Retinal pigment epithelial cell (primary cell): ENCODE measurements around the gene XKR7.

Experiments used
- DNase-seq: peaks from one replicate; pipeline ENCODE4 v3.0.0-alpha.2; 2010; ENCODE audit warnings: low read depth
- H3K4me3 ChIP-seq: 2 replicates; pipeline ENCODE4 v1.5.1; 2011; ENCODE audit warnings: mild to moderate bottlenecking, low read length, control low read depth, moderate library complexity
- TF ChIP-seq, protein P1 (sequence below): conservative IDR thresholded peaks from 2 replicates; pipeline ENCODE4 v1.5.1; 2011; ENCODE audit warnings: low read depth, low read length, control low read depth, inconsistent platforms

XKR7 gene

DNA sequence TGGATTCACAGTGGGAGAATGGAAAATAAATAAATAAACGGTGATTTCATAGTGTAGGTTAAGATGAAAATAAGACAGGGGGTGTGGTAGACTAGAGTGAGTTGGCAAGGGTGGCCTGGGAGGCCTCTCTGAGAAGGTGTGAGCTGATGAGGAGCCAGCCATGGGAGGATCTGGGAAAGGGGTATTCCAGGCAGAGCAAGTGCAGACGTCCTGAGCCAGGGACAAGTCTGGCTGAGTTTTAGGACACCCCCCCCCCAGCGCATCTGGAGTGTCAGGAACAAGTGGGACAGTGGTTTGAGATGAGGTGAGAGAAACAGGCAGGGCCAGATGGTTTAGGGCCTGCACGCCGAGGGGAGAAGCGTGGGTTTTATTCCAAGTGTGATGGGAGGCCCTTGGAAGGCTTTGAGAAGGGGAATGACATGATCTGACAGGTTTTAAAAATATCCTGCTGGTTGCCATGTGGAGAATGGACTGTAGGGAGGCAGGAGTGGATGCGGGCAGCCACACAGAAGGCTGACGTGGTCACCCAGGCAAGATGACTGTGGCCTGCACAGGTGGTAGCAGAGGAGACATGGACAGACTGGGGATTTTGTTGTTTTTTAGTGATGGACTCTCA lies 21.2 kb downstream of the XKR7 start:
- TF ChIP-seq, protein P1, sequence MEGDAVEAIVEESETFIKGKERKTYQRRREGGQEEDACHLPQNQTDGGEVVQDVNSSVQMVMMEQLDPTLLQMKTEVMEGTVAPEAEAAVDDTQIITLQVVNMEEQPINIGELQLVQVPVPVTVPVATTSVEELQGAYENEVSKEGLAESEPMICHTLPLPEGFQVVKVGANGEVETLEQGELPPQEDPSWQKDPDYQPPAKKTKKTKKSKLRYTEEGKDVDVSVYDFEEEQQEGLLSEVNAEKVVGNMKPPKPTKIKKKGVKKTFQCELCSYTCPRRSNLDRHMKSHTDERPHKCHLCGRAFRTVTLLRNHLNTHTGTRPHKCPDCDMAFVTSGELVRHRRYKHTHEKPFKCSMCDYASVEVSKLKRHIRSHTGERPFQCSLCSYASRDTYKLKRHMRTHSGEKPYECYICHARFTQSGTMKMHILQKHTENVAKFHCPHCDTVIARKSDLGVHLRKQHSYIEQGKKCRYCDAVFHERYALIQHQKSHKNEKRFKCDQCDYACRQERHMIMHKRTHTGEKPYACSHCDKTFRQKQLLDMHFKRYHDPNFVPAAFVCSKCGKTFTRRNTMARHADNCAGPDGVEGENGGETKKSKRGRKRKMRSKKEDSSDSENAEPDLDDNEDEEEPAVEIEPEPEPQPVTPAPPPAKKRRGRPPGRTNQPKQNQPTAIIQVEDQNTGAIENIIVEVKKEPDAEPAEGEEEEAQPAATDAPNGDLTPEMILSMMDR: no peak
- H3K4me3 ChIP-seq: no peak overlapping the region
- DNase-seq: no peak

DNA sequence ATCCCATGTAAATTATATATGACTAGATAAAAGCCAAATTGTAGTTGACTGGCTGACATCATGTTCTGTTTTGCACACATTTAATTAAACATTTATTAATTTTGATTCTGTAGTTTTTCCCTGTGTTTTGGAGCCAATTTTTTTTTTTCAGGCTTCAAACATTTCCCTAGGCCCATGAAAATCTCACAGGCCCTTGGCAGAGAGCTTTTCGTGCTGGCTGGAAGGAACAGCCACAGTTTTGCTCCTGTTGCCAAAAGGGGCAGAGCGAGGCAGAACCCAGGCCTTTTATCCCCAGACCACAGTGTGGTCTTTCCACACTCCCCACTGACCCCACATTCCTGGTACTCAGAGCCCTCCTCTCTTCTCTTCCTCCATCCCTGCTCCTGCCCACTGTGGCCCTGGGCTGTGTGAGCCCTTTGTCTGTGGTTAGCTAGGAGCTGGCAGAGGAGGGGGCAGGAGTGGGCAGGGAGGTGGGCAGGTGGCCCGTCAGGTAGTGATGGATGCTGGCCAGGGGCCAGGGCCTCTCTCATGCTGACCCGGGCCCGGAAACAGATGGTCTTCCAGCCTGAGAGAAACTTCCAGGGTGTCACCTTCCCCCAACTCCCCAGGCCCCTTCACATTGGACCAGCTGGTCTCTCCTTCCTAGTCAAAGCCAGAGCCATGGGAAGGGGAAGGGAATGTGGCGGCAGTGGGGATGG lies 22.8 kb downstream of the XKR7 start:
- DNase-seq: no peak
- TF ChIP-seq, protein P1: no peak
- H3K4me3 ChIP-seq: no peak overlapping the region

DNA sequence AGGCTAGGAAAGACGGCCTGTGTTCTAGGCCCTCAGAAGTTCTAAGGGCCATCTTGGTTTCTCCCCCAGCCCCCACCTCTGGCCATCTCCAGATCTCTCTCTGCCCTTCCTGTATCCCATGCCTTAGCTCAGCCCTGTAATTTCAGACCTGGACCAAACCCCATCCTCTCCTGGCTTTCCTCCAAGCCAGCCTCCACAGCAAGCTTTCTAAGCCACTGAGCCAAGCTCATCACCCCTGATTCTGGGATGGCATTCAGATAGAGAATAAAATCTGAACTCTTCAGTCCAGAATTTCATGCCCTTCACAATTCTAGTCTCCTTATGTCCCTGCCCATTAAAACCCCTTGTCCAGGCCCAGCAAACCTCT lies 23.4 kb downstream of the XKR7 start:
- TF ChIP-seq, protein P1: no peak
- H3K4me3 ChIP-seq: no peak overlapping the region
- no peak for DNase-seq

DNA sequence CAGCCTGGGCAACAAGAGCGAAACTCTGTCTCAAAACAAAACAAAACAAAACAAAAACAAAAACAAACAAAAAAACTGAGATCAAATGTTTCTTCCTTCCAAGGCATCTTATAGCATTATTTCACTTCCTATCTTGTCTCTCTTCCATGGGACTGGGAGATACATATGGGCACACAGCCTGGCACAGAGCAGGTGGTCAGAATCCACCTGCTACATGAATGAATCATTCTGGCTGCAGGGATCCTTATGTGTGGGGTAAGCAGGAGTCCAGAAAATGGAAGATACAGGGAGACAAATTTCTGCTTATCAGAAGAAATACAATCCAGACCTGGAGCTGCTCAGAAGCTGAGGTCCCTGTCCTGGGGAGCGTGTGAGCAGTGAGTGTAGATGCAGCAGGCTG lies 24.1 kb downstream of the XKR7 start:
- no peak for DNase-seq
- H3K4me3 ChIP-seq: no peak overlapping the region
- TF ChIP-seq, protein P1: no peak

DNA sequence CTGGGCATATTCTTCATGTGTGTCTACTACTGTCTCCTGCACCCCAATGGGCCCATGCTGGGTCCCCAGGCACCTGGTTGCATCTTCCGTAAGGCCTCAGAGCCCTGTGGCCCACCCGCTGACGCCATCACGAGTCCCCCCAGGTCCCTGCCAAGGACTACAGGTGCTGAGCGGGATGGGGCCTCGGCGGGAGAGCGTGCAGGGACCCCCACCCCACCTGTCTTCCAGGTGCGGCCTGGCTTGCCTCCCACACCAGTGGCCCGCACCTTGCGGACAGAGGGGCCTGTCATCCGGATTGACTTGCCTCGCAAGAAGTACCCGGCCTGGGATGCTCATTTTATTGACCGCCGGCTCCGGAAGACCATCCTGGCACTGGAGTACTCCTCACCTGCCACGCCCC lies 29.0 kb downstream of the XKR7 start:
- no peak for DNase-seq
- TF ChIP-seq, protein P1: no peak

DNA sequence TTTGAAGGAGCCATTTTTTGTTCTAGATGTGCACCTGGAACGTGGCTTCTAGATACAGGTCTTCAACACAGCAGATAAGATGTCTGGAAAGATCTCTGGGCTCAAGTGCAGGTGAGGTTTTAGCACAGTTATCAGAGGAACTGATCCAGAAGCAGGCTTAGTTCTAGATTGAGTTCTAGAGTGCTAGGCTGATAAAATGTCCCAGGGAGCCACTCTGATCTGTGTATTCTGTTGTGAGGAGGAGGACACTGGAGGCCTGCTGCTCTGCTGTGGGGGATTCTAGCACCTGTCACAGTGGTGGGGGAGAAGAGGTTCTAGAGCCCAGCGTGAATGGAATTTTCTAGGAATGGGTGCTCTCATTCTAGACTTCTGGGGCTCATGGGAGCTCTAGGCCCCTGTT lies 30.3 kb downstream of the XKR7 start:
- no peak for DNase-seq
- H3K4me3 ChIP-seq: no peak overlapping the region
- TF ChIP-seq, protein P1: no peak

More for the DNA sequence above, 29.0 kb downstream of the XKR7 start:
- H3K4me3 ChIP-seq: no peak overlapping the region

DNA sequence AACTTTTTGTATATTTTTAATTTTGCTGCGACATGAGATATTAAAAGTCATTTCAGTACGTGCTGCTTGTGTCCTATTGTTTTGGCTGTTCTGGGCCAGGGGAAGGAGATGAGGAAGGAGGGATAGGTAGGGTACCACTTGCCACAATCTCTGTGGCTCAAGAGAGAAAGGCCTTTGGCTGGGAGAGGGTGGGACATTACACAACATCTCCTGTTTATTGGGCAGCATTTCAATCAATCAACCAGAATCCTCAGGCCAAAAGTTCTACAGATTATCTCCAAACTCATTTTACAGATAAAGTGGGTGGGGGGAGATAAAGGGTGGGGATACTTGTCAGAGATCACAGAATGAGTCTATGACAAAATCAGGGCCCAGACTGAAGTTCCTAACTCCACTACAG lies 35.4 kb downstream of the XKR7 start:
- no peak for DNase-seq
- TF ChIP-seq, protein P1: no peak
- H3K4me3 ChIP-seq: no peak overlapping the region
